ENCODE measurements around the gene SDSL.

DNA sequence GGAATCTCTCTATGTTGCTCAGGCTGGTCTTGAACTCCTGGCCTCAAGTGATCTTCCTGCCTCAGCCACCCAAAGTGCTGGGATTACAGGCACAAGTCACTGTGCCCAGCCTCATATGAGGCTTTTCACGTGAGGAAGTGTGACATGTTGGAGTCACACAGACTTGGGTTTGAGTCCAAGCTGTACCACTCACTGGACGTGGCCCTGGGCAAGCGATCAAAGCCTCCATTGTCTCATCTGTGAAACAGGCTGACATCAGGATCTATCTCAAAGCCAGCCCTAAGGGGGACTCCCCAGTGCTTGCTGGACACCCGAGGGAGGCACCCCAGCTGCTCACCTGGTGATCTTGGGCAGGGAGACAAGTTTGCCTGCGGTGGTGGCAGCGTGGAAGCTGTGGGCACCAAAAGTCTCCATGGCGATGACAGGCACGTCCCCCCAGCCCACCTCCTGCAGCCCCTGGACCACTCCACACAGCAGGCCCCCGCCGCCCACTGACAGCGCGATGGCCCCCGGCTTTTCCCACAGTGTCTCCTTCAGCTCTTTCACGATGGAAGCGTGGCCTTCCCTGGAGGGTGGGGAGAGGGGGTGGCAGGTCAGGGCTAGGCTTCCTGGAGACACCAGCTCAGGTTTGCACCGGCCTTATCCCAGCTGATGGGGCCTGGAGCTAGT, 25.2 kb upstream of the SDSL start:
- no peak for TF ChIP-seq EZH2 (IDR thresholded peaks at IDR 0.05)
- TF ChIP-seq, protein P1, sequence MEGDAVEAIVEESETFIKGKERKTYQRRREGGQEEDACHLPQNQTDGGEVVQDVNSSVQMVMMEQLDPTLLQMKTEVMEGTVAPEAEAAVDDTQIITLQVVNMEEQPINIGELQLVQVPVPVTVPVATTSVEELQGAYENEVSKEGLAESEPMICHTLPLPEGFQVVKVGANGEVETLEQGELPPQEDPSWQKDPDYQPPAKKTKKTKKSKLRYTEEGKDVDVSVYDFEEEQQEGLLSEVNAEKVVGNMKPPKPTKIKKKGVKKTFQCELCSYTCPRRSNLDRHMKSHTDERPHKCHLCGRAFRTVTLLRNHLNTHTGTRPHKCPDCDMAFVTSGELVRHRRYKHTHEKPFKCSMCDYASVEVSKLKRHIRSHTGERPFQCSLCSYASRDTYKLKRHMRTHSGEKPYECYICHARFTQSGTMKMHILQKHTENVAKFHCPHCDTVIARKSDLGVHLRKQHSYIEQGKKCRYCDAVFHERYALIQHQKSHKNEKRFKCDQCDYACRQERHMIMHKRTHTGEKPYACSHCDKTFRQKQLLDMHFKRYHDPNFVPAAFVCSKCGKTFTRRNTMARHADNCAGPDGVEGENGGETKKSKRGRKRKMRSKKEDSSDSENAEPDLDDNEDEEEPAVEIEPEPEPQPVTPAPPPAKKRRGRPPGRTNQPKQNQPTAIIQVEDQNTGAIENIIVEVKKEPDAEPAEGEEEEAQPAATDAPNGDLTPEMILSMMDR (IDR thresholded peaks at IDR 0.05): no peak

Data from neural progenitor cell (in vitro differentiated cells).